ENCODE measurements around the gene GPR137C. TPM values are rescaled to one million over a fixed set of nuclear protein-coding genes. Genes with fewer than 3 reads are reported as not detected.

GPR137C gene
- total RNA-seq, 1 donor from 2014 or later = 0.99 TPM

- TF ChIP-seq CTCF (IDR thresholded peaks at IDR 0.05) = no peak
- H3K4me1 Mint-ChIP-seq (ENCODE audit: low read depth) = no peaks in the 10 kb centered on the region
- H3K27ac Mint-ChIP-seq (ENCODE audit: unreplicated experiment) = no peak overlapping the region
- H3K9me3 Mint-ChIP-seq (ENCODE audit: low read depth) = peaks cover 38% of the 10 kb centered on the region
- DNase-seq (ENCODE audit: low spot score) = no peak
- no peak overlapping the region for H3K4me3 Mint-ChIP-seq (ENCODE audit: unreplicated experiment)
- no peaks in the 10 kb centered on the region for H3K27me3 Mint-ChIP-seq (ENCODE audit: low read depth)
- H3K36me3 Mint-ChIP-seq (ENCODE audit: low read depth) = peaks cover 10% of the 10 kb centered on the region
These were observed 43.7 kb downstream of the GPR137C start for GRCh38 chr14:52596320-52596719.

DNA sequence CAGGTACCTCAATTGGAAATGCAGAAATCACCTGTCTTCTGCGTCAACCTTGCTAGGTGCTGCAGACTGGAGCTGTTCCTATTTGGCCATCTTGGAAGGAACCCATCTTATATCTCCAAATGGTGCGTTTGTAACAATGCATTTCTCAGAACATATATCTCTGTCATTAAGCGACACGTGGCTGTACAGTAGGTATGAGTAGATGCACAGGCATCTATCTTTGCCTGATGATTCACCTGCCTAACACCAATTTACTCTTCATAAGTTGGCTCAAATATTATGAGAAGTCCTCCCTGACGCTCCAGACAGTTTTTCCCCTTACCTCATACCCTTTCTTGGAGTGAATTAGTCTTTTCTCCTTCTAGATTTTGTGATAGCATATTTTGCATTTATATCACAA lies 44.2 kb downstream of the GPR137C start:
- Mint-ChIP-seq H3K4me1 (ENCODE audit: low read depth) (no peaks in the 10 kb centered on the region), H3K4me3 (ENCODE audit: unreplicated experiment) (no peak overlapping the region), H3K27ac (ENCODE audit: unreplicated experiment) (no peak overlapping the region), H3K27me3 (ENCODE audit: low read depth) (no peaks in the 10 kb centered on the region), H3K9me3 (ENCODE audit: low read depth) (peaks cover 33% of the 10 kb centered on the region), H3K36me3 (ENCODE audit: low read depth) (peaks cover 10% of the 10 kb centered on the region)
- DNase-seq (ENCODE audit: low spot score) = no peak
- no peak for TF ChIP-seq CTCF (IDR thresholded peaks at IDR 0.05)

- H3K4me1 Mint-ChIP-seq (ENCODE audit: low read depth) = no peaks in the 10 kb centered on the region
- no peak for TF ChIP-seq CTCF (IDR thresholded peaks at IDR 0.05)
- H3K27ac Mint-ChIP-seq (ENCODE audit: unreplicated experiment) = no peak overlapping the region
- no peak overlapping the region for H3K4me3 Mint-ChIP-seq (ENCODE audit: unreplicated experiment)
- no peak for DNase-seq (ENCODE audit: low spot score)
- peaks cover 8% of the 10 kb centered on the region for H3K36me3 Mint-ChIP-seq (ENCODE audit: low read depth)
- peaks cover 19% of the 10 kb centered on the region for H3K9me3 Mint-ChIP-seq (ENCODE audit: low read depth)
- H3K27me3 Mint-ChIP-seq (ENCODE audit: low read depth) = no peaks in the 10 kb centered on the region
These were observed 45.9 kb downstream of the GPR137C start for GRCh38 chr14:52598568-52598967.

GRCh38 chr14:52599974-52600373 lies 47.3 kb downstream of the GPR137C start:
- peaks cover 11% of the 10 kb centered on the region for H3K36me3 Mint-ChIP-seq (ENCODE audit: low read depth)
- H3K27me3 Mint-ChIP-seq (ENCODE audit: low read depth) = no peaks in the 10 kb centered on the region
- no peak overlapping the region for H3K4me3 Mint-ChIP-seq (ENCODE audit: unreplicated experiment)
- no peak for TF ChIP-seq CTCF (IDR thresholded peaks at IDR 0.05)
- H3K27ac Mint-ChIP-seq (ENCODE audit: unreplicated experiment) = no peak overlapping the region
- peaks cover 15% of the 10 kb centered on the region for H3K9me3 Mint-ChIP-seq (ENCODE audit: low read depth)
- H3K4me1 Mint-ChIP-seq (ENCODE audit: low read depth) = no peaks in the 10 kb centered on the region
- DNase-seq (ENCODE audit: low spot score) = no peak

DNA sequence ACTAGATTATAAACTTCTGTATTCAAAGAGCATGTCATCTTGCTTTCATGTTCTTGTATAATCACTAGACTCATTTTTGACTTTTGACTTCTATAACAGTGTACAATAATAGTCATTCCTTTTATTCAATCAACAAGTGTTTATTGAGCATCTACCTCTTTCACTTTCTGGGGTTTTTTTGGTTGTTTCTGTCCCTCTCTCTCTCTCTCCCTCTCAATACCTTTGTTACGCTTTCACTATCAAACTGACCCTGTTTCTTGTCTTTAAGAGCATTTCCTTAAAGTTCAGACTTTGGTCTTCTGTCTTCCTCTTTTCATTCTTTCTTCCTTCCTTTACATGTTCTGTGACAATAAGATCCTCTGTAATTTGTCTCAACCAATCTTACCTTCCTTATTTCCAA lies 49.5 kb downstream of the GPR137C start:
- Mint-ChIP-seq H3K4me3 (ENCODE audit: unreplicated experiment) (no peak overlapping the region), H3K27me3 (ENCODE audit: low read depth) (no peaks in the 10 kb centered on the region), H3K4me1 (ENCODE audit: low read depth) (no peaks in the 10 kb centered on the region), H3K36me3 (ENCODE audit: low read depth) (peaks cover 13% of the 10 kb centered on the region), H3K27ac (ENCODE audit: unreplicated experiment) (no peak overlapping the region), H3K9me3 (ENCODE audit: low read depth) (peaks cover 20% of the 10 kb centered on the region)
- no peak for TF ChIP-seq CTCF (IDR thresholded peaks at IDR 0.05)
- DNase-seq (ENCODE audit: low spot score) = no peak
